GM23338 (cell line): Measurements from ENCODE around the gene NQO1. TPM values are rescaled to one million over a fixed set of nuclear protein-coding genes. Genes with fewer than 3 reads are reported as not detected.

Source experiments
- ATAC-seq: fragments of 200-7000 bp; cut with Tn5 transposase; 3 replicates; pipeline ENCODE4 v1.9.1; 2020
- DNase-seq: peaks from one replicate; pipeline ENCODE4 v3.0.0-alpha.2; 2015; ENCODE audit warnings: low spot score
- H2AFZ ChIP-seq: fragments of 200-600 bp; sonication (generic); 2 replicates; pipeline ENCODE4 v1.8.0; 2016; ENCODE audit warnings: antibody characterized with exemption, mild to moderate bottlenecking, moderate library complexity
- H3F3A ChIP-seq: fragments of 200-600 bp; sonication (generic); replicated peaks from 2 replicates; pipeline ENCODE4 v1.8.0; 2017; ENCODE audit warnings: antibody characterized with exemption, mixed run types, low read depth
- H3K27ac ChIP-seq: fragments of 200-600 bp; sonication (generic); 2 replicates; pipeline ENCODE4 v1.6.1; 2016; ENCODE audit warnings: low read depth
- H3K27me3 ChIP-seq: fragments of 200-600 bp; sonication (generic); 2 replicates; pipeline ENCODE4 v1.8.0; 2016; ENCODE audit warnings: mild to moderate bottlenecking, mixed run types, moderate library complexity; ENCODE audit not compliant: insufficient read depth
- H3K36me3 ChIP-seq: fragments of 200-600 bp; sonication (generic); 2 replicates; pipeline ENCODE4 v1.8.0; 2016; ENCODE audit warnings: mild to moderate bottlenecking; ENCODE audit not compliant: insufficient read depth
- H3K4me1 ChIP-seq: fragments of 200-600 bp; sonication (generic); 2 replicates; pipeline ENCODE4 v1.8.0; 2016; ENCODE audit warnings: mild to moderate bottlenecking, moderate library complexity; ENCODE audit not compliant: insufficient read depth
- H3K4me2 ChIP-seq: fragments of 200-600 bp; sonication (generic); 2 replicates; pipeline ENCODE4 v1.7.1; 2017; ENCODE audit warnings: mixed run types
- H3K4me3 ChIP-seq: fragments of 200-600 bp; sonication (generic); 2 replicates; pipeline ENCODE4 v1.6.1; 2016; ENCODE audit warnings: mixed run types
- H3K79me2 ChIP-seq: fragments of 200-600 bp; sonication (generic); replicated peaks from 2 replicates; pipeline ENCODE4 v1.8.0; 2017; ENCODE audit warnings: mild to moderate bottlenecking; ENCODE audit not compliant: insufficient read depth
- H3K9me2 ChIP-seq: fragments of 200-600 bp; sonication (generic); 2 replicates; pipeline ENCODE4 v1.8.0; 2017; ENCODE audit not compliant: insufficient read depth
- H4K20me1 ChIP-seq: fragments of 200-600 bp; sonication (generic); replicated peaks from 2 replicates; pipeline ENCODE4 v1.8.0; 2017; ENCODE audit warnings: mild to moderate bottlenecking; ENCODE audit not compliant: insufficient read depth
- H3K27ac Mint-ChIP-seq: 2 replicates; pipeline ENCODE4 v1.8.0; 2020; ENCODE audit warnings: inconsistent platforms, mild to moderate bottlenecking, moderate library complexity, mixed read lengths
- H3K27me3 Mint-ChIP-seq: 3 replicates; pipeline ENCODE4 v1.8.0; 2022; ENCODE audit warnings: low read depth, mild to moderate bottlenecking, moderate library complexity, mixed read lengths, inconsistent platforms; ENCODE audit not compliant: insufficient read depth, poor library complexity
- H3K36me3 Mint-ChIP-seq: 3 replicates; pipeline ENCODE4 v1.8.0; 2021; ENCODE audit warnings: low read depth, mild to moderate bottlenecking, inconsistent platforms, moderate library complexity, mixed read lengths
- H3K4me1 Mint-ChIP-seq: 3 replicates; pipeline ENCODE4 v1.8.0; 2020; ENCODE audit warnings: mild to moderate bottlenecking, inconsistent platforms, mixed read lengths
- H3K4me3 Mint-ChIP-seq: 3 replicates; pipeline ENCODE4 v1.8.0; 2021; ENCODE audit warnings: moderate library complexity, mild to moderate bottlenecking, inconsistent platforms, mixed read lengths
- H3K9me3 Mint-ChIP-seq: 3 replicates; pipeline ENCODE4 v1.8.0; 2020; ENCODE audit warnings: moderate library complexity, mild to moderate bottlenecking, inconsistent platforms, mixed read lengths
- CREB1 ChIP-seq: fragments of 250-450 bp; sonication (Bioruptor Pico); IDR thresholded peaks from 2 replicates; pipeline ENCODE4 v1.5.0; 2020; ENCODE audit warnings: low read depth, mild to moderate bottlenecking, moderate library complexity
- CTCF ChIP-seq, 2 experiments: fragments of 200-600 bp in 1 of 2; sonication (generic) in 1 of 2; conservative IDR thresholded peaks; 2 replicates each; pipeline versions ENCODE4 v1.5.1 to v1.6.1; 2016 to 2017; ENCODE audit warnings: antibody characterized with exemption in 2 of 2, low read depth in 2 of 2, mild to moderate bottlenecking in 2 of 2, moderate library complexity in 1 of 2
- ETS1 ChIP-seq: IDR thresholded peaks from 2 replicates; pipeline ENCODE4 v1.6.1; 2016; ENCODE audit warnings: antibody characterized with exemption
- EZH2 ChIP-seq: fragments of 200-600 bp; sonication (generic); IDR thresholded peaks from one replicate; pipeline ENCODE4 v1.8.0; 2017; ENCODE audit warnings: antibody characterized with exemption, mild to moderate bottlenecking, low read depth; ENCODE audit not compliant: unreplicated experiment
- EZH2phosphoT487 ChIP-seq: fragments of 200-600 bp; sonication (generic); IDR thresholded peaks from one replicate; pipeline ENCODE4 v1.8.1; 2018; ENCODE audit warnings: antibody characterized with exemption; ENCODE audit not compliant: unreplicated experiment
- JUNB ChIP-seq: IDR thresholded peaks from one replicate; pipeline ENCODE4 v1.6.1; 2016; ENCODE audit warnings: antibody characterized with exemption; ENCODE audit not compliant: unreplicated experiment
- NANOG ChIP-seq: IDR thresholded peaks from 2 replicates; pipeline ENCODE4 v1.6.1; 2016; ENCODE audit warnings: antibody characterized with exemption, borderline replicate concordance
- POLR2AphosphoS5 ChIP-seq: IDR thresholded peaks from 2 replicates; pipeline ENCODE4 v1.6.1; 2016; ENCODE audit warnings: antibody characterized with exemption, low read depth
- REST ChIP-seq: IDR thresholded peaks from one replicate; pipeline ENCODE4 v1.6.1; 2018; ENCODE audit warnings: antibody characterized with exemption; ENCODE audit not compliant: unreplicated experiment
- STAT1 ChIP-seq: IDR thresholded peaks from one replicate; pipeline ENCODE4 v1.6.1; 2016; ENCODE audit warnings: antibody characterized with exemption; ENCODE audit not compliant: unreplicated experiment
- ZNF114 ChIP-seq: fragments of 250-450 bp; sonication (Bioruptor Pico); IDR thresholded peaks from 2 replicates; pipeline ENCODE4 v1.5.0; 2020; ENCODE audit warnings: mild to moderate bottlenecking, moderate library complexity
- ZNF331 ChIP-seq: fragments of 250-450 bp; sonication (Bioruptor Pico); IDR thresholded peaks from 2 replicates; pipeline ENCODE4 v1.5.0; 2020; ENCODE audit warnings: low read depth, mild to moderate bottlenecking, moderate library complexity
- ZNF462 ChIP-seq: fragments of 250-450 bp; sonication (Bioruptor Pico); IDR thresholded peaks from 2 replicates; pipeline ENCODE4 v1.5.0; 2020; ENCODE audit warnings: mild to moderate bottlenecking, moderate library complexity
- polyA plus RNA-seq: library from polyadenylated mRNA; unstranded; fragments of >200 nt; fragmentation: Nextera tagmentation; extraction: Ambion mirVana; gene quantifications from 2 replicates; pipeline ENCODE4 v1.2.1, GENCODE V29; 2016
- total RNA-seq: library from RNA; depleted of rRNA; stranded (reverse); fragments of >200 nt; shearing (Covaris generic); gene quantifications from 2 replicates; pipeline ENCODE4 v1.2.3, GENCODE V29; 2014

The NQO1 gene
- total and polyA plus RNA-seq, 2 experiments from 2014 or later, result 80.9 to 86.3 TPM

GRCh38 chr16:69672998-69673713, 53.2 kb downstream of the NQO1 start:
- Histone ChIP-seq H3K36me3 (peaks cover 13% of the 10 kb centered on the region), H3K4me1 (no peaks in the 10 kb centered on the region), H2AFZ (no peak overlapping the region), H3K4me3 (no peak overlapping the region), H3K27ac (no peak overlapping the region), H3K27me3 (no peaks in the 10 kb centered on the region), H4K20me1 (no peaks in the 10 kb centered on the region; the same call in 1 of the 2 replicates), H3F3A (no peaks in the 10 kb centered on the region), H3K79me2 (no peaks in the 10 kb centered on the region), H3K9me2 (no peaks in the 10 kb centered on the region), H3K4me2 (no peak overlapping the region)
- Mint-ChIP-seq H3K9me3 (no peaks in the 10 kb centered on the region), H3K4me3 (no peak overlapping the region), H3K4me1 (no peaks in the 10 kb centered on the region), H3K27ac (no peak overlapping the region), H3K36me3 (peaks cover 9% of the 10 kb centered on the region), H3K27me3 (no peaks in the 10 kb centered on the region)
- ATAC-seq (no peak), DNase-seq (no peak)
- TF ChIP-seq ETS1, result no peak
- no peak for TF ChIP-seq REST
- TF ChIP-seq EZH2phosphoT487, result no peak
- no peak for TF ChIP-seq STAT1
- no peak for TF ChIP-seq EZH2
- no peak for TF ChIP-seq POLR2AphosphoS5
- TF ChIP-seq CREB1, result no peak
- no peak for TF ChIP-seq CTCF (conservative IDR thresholded peaks at IDR 0.05; ENCODE audit: low read depth in 2 of 2)
- no peak for TF ChIP-seq ZNF462 (CRISPR knock-in tag)
- no peak for TF ChIP-seq ZNF114 (CRISPR knock-in tag)
- no peak for TF ChIP-seq ZNF331 (CRISPR knock-in tag)
- no peak for TF ChIP-seq JUNB
- TF ChIP-seq NANOG, result no peak
